RWPE2 (cell line): ENCODE data around the gene BARHL2.

Source experiments
- ATAC-seq: fragments of 200-7000 bp; cut with Tn5 transposase; 3 replicates; pipeline ENCODE4 v1.9.1; 2021; ENCODE audit warnings: low read depth
- DNase-seq: peaks from one replicate; pipeline ENCODE4 v3.0.0-alpha.2; 2020; ENCODE audit warnings: low spot score
- H3K27ac ChIP-seq: fragments of 450-650 bp; 2 replicates; pipeline ENCODE4 v1.5.1; 2017; ENCODE audit warnings: mild to moderate bottlenecking; ENCODE audit not compliant: poor library complexity, severe bottlenecking
- H3K27me3 ChIP-seq: fragments of 250-450 bp; sonication (Bioruptor Pico); 2 replicates; pipeline ENCODE4 v1.5.1; 2021; ENCODE audit warnings: mild to moderate bottlenecking, moderate library complexity; ENCODE audit not compliant: insufficient read depth, poor library complexity, severe bottlenecking
- H3K36me3 ChIP-seq: fragments of 250-450 bp; sonication (Bioruptor Pico); 2 replicates; pipeline ENCODE4 v1.5.1; 2020; ENCODE audit warnings: low read depth, mild to moderate bottlenecking, moderate library complexity
- H3K4me1 ChIP-seq: fragments of 250-450 bp; sonication (Bioruptor Pico); 2 replicates; pipeline ENCODE4 v1.5.1; 2021; ENCODE audit warnings: mild to moderate bottlenecking, moderate library complexity; ENCODE audit not compliant: insufficient read depth, poor library complexity, severe bottlenecking
- H3K4me3 ChIP-seq: fragments of 250-450 bp; sonication (Bioruptor Pico); 2 replicates; pipeline ENCODE4 v1.5.1; 2021; ENCODE audit warnings: mild to moderate bottlenecking, moderate library complexity; ENCODE audit not compliant: severe bottlenecking
- H3K9me3 ChIP-seq: fragments of 250-450 bp; sonication (Bioruptor Pico); 2 replicates; pipeline ENCODE4 v1.5.1; 2021; ENCODE audit warnings: mild to moderate bottlenecking, moderate library complexity; ENCODE audit not compliant: severe bottlenecking
- TF ChIP-seq, protein P1 (sequence below): fragments of 450-650 bp; IDR thresholded peaks from one replicate; pipeline ENCODE4 v1.5.1; 2017; ENCODE audit warnings: mild to moderate bottlenecking, moderate library complexity; ENCODE audit not compliant: poor library complexity, severe bottlenecking

Gene BARHL2

GRCh38 chr1:90761156-90761555 lies 44.1 kb upstream of the BARHL2 start:
- no peak for DNase-seq
- Histone ChIP-seq H3K4me3 (no peak overlapping the region), H3K4me1 (no peaks in the 10 kb centered on the region), H3K9me3 (no peaks in the 10 kb centered on the region), H3K27me3 (peaks cover 9% of the 10 kb centered on the region), H3K36me3 (no peaks in the 10 kb centered on the region), H3K27ac (no peak overlapping the region)
- TF ChIP-seq, protein P1, sequence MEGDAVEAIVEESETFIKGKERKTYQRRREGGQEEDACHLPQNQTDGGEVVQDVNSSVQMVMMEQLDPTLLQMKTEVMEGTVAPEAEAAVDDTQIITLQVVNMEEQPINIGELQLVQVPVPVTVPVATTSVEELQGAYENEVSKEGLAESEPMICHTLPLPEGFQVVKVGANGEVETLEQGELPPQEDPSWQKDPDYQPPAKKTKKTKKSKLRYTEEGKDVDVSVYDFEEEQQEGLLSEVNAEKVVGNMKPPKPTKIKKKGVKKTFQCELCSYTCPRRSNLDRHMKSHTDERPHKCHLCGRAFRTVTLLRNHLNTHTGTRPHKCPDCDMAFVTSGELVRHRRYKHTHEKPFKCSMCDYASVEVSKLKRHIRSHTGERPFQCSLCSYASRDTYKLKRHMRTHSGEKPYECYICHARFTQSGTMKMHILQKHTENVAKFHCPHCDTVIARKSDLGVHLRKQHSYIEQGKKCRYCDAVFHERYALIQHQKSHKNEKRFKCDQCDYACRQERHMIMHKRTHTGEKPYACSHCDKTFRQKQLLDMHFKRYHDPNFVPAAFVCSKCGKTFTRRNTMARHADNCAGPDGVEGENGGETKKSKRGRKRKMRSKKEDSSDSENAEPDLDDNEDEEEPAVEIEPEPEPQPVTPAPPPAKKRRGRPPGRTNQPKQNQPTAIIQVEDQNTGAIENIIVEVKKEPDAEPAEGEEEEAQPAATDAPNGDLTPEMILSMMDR: no peak
- no peak for ATAC-seq

DNA sequence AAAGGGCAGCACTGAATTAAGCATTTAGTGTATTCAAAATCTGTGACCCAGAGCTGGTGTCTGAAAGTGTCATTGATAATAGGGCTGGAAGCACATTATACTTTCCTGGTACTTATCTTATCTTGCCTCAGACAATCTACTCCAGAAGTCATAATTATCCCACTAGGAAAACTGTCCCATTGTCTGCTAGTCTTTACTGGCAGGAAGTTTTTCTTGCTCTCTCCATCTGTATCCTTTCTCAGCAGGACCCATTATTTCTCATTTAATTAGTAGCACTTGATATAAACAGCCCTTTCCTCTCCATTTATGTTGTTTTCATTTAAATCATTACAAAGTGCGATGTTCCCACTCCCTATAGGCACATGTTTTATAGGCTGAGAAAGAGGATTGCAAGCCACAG lies 36.5 kb upstream of the BARHL2 start:
- no peak for ATAC-seq
- Histone ChIP-seq H3K4me1 (no peaks in the 10 kb centered on the region), H3K36me3 (no peaks in the 10 kb centered on the region), H3K27ac (no peak overlapping the region), H3K27me3 (peaks cover 49% of the 10 kb centered on the region), H3K4me3 (no peak overlapping the region), H3K9me3 (no peaks in the 10 kb centered on the region)
- DNase-seq: no peak
- TF ChIP-seq, protein P1: no peak

GRCh38 chr1:90748668-90749067 lies 31.6 kb upstream of the BARHL2 start:
- no peak overlapping the region for H3K27ac ChIP-seq
- ATAC-seq (no peak), DNase-seq (no peak)
- no peaks in the 10 kb centered on the region for H3K9me3 ChIP-seq
- no peaks in the 10 kb centered on the region for H3K4me1 ChIP-seq
- no peak overlapping the region for H3K4me3 ChIP-seq
- H3K27me3 ChIP-seq: peaks cover 56% of the 10 kb centered on the region
- TF ChIP-seq, protein P1: no peak
- H3K36me3 ChIP-seq: no peaks in the 10 kb centered on the region

DNA sequence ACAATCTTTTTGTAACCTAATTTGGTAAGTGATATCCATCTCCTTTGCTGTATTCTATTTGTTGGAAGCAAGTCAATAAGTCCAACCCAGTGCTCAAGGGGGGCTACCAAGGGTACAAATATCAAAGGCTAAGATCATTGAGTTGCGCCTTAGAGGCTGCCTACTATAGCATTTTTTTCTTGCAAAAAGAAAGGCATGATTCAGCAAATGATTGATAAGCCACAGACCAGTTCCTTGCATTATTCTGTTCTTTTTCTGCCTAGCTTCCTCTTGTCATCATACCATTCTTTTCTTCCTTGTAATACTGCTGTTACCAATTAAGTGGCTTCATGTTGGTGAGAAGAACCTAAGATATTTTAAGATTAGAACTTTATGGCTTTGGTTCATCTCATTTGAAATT lies 29.8 kb upstream of the BARHL2 start:
- Histone ChIP-seq H3K9me3 (no peaks in the 10 kb centered on the region), H3K4me1 (no peaks in the 10 kb centered on the region), H3K36me3 (no peaks in the 10 kb centered on the region), H3K4me3 (no peak overlapping the region), H3K27ac (no peak overlapping the region), H3K27me3 (peaks cover 44% of the 10 kb centered on the region)
- TF ChIP-seq, protein P1: no peak
- DNase-seq (no peak), ATAC-seq (no peak)

DNA sequence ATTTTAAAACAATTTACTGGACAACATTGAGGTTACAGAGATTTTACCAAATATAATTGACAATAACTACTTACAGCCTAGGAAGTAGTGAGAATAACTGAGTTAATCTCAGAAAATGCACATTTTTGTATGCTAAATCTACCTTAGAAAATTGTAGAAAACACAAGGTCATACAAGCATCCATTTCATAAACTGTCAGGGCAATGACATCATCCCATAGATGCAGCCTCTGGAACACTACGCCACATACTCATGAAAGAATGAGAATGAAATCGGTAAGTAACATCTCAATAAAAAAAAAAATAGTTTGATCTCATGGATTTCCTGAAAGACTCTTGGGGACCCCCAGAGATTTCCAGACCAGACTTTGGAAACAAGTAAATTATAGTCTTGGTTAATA lies 28.9 kb upstream of the BARHL2 start:
- peaks cover 42% of the 10 kb centered on the region for H3K27me3 ChIP-seq
- DNase-seq (no peak), ATAC-seq (no peak)
- no peak overlapping the region for H3K27ac ChIP-seq
- H3K9me3 ChIP-seq: no peaks in the 10 kb centered on the region
- H3K4me3 ChIP-seq: no peak overlapping the region
- no peaks in the 10 kb centered on the region for H3K4me1 ChIP-seq
- TF ChIP-seq, protein P1: no peak
- no peaks in the 10 kb centered on the region for H3K36me3 ChIP-seq
